ENCODE results near the gene ELMO1. TPM values are rescaled to one million over a fixed set of nuclear protein-coding genes. Genes with fewer than 3 reads are reported as not detected.

The ELMO1 gene, protein sequence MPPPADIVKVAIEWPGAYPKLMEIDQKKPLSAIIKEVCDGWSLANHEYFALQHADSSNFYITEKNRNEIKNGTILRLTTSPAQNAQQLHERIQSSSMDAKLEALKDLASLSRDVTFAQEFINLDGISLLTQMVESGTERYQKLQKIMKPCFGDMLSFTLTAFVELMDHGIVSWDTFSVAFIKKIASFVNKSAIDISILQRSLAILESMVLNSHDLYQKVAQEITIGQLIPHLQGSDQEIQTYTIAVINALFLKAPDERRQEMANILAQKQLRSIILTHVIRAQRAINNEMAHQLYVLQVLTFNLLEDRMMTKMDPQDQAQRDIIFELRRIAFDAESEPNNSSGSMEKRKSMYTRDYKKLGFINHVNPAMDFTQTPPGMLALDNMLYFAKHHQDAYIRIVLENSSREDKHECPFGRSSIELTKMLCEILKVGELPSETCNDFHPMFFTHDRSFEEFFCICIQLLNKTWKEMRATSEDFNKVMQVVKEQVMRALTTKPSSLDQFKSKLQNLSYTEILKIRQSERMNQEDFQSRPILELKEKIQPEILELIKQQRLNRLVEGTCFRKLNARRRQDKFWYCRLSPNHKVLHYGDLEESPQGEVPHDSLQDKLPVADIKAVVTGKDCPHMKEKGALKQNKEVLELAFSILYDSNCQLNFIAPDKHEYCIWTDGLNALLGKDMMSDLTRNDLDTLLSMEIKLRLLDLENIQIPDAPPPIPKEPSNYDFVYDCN
- total RNA-seq = 0.69 and 1.2 TPM in 2 replicates

DNA sequence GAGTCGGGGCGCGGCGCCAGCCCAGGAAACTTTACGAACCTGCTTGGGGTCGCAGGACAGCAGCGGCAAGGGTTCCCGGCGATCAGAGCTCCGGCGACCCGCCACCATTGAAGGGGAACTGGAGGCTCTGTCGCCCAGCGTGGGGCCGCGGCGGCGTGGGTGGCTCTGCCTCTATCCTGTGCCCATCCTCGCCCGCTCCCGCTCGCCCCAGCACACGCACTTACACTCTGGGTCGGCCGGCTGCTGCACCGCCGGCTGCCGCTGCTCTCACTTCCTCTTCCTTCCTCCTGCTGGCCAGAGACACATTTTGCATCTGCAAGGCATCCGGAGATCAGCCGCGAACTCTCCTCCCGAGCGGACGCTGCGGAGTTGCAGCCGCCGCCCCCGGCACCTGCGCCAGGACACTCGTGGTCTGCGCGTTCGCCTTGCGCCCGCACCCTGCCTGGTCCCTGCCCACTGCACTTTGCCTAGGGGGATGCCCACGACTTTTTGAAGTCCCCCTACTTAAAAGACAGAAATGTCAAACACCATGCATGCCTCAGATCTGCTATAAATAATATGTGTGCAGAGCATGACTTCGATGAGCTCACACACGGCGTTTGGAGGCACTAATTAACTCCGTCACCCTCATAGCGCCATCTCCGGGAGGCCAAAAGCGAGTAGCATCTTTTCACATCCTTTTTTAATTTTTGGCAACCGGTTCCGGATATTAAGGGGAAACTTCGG is at the start of gene ELMO1:
Gene ELMO1 (minus strand): TSS at position 229 of the 726 bp plus-strand sequence. CDS start 106,174 bp downstream, outside the sequence.
- H3K4me3 ChIP-seq (ENCODE audit: low read depth, low read length) = peak within 1 kb of the TSS; percentile 52
- no peak for DNase-seq (ENCODE audit: low read depth)
- TF ChIP-seq, protein P1, sequence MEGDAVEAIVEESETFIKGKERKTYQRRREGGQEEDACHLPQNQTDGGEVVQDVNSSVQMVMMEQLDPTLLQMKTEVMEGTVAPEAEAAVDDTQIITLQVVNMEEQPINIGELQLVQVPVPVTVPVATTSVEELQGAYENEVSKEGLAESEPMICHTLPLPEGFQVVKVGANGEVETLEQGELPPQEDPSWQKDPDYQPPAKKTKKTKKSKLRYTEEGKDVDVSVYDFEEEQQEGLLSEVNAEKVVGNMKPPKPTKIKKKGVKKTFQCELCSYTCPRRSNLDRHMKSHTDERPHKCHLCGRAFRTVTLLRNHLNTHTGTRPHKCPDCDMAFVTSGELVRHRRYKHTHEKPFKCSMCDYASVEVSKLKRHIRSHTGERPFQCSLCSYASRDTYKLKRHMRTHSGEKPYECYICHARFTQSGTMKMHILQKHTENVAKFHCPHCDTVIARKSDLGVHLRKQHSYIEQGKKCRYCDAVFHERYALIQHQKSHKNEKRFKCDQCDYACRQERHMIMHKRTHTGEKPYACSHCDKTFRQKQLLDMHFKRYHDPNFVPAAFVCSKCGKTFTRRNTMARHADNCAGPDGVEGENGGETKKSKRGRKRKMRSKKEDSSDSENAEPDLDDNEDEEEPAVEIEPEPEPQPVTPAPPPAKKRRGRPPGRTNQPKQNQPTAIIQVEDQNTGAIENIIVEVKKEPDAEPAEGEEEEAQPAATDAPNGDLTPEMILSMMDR (conservative IDR thresholded peaks at IDR 0.05; ENCODE audit: low read depth, low read length) = peak; percentile 41

DNA sequence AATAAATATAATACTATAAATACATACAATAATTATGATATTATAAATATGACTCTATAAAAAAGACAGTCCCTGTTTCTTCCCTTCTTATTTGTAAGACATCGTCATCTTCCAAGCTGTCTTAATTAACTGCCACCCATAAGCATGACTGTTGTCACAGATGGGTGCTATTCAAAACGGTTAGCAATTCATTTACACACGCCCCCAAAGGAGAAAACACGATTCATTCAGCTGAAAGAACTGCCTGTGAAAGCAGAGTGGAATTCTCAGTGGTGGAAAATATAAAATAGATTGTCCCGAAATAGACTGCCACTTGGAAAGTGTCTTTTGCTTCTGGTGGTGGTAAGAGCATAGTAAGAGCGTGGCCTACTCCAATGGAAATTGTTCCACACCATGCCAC is 48.9 kb upstream of the ELMO1 start:
- DNase-seq (ENCODE audit: low read depth) = no peak
- H3K4me3 ChIP-seq (ENCODE audit: low read depth, low read length) = no peak overlapping the region
- TF ChIP-seq, protein P1 (conservative IDR thresholded peaks at IDR 0.05; ENCODE audit: low read depth, low read length) = no peak

DNA sequence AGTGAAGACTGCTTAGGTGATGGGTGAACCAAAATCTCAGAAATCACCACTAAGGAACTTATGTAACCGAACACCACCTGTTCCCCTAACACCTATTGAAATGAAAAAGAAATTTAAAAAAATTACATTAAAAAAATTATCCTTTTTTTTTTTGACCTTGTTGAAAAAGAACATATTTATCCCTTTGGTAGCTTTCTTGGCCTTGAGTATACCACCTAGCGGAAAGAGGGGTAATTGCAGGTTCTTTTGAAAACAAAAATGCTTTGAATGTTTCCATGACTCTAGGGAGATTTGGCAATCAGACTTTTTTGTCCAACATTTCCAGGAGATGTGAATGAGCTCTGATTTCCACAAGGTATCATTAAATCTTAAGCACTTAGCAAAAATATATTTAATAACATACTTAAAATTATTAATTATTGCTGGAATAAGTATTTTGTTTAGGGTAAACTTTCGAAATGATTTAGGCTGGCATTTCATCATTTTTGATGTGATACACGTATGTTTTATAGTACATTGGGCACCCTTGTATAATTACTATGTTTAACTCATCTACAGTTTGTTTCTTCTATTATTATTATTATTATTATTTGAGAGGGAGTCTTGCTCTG is 47.0 kb upstream of the ELMO1 start:
- H3K4me3 ChIP-seq (ENCODE audit: low read depth, low read length) = no peak overlapping the region
- TF ChIP-seq, protein P1 (conservative IDR thresholded peaks at IDR 0.05; ENCODE audit: low read depth, low read length) = peak; percentile 74
- DNase-seq (ENCODE audit: low read depth) = no peak

DNA sequence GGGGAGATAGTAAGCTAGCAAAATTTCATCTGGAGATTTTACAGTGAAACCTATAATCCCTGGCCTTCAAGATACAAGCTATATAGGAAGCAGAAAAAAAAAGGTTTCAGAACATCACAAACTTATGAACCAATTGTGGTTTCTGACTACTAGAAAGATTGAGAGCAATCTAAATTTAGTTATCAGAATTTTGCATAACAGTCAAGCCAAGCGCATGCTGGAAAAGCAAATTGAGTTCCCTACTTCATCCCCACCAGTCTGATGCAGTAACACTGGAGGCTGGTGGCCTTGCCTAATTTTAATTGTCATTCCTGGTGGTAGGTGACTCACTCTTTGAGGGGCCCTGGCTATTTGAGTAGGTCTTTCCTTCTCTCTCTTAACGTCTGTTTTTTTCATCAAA is 46.3 kb upstream of the ELMO1 start:
- TF ChIP-seq, protein P1 (conservative IDR thresholded peaks at IDR 0.05; ENCODE audit: low read depth, low read length) = no peak
- no peak for DNase-seq (ENCODE audit: low read depth)
- H3K4me3 ChIP-seq (ENCODE audit: low read depth, low read length) = no peak overlapping the region

DNA sequence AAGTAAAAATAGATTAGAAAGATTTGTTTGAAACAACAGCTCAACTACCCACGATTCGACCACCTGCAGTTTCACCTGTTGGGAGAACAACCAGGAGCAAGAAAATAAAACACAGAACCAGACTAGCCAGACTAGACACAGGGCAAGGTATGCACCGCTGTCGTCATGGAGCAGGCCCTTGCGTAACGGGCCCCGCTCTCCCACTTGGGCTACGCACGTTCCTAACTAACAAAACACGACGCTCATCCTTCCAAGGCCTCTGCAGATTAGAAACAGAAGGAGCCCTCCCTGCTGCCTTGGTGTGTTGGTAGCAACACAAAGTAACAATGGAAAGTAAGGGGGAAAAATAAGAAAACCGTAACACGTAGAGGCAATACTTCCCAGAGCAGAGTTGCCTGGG is 45.1 kb upstream of the ELMO1 start:
- DNase-seq (ENCODE audit: low read depth) = no peak
- no peak overlapping the region for H3K4me3 ChIP-seq (ENCODE audit: low read depth, low read length)
- TF ChIP-seq, protein P1 (conservative IDR thresholded peaks at IDR 0.05; ENCODE audit: low read depth, low read length) = no peak

DNA sequence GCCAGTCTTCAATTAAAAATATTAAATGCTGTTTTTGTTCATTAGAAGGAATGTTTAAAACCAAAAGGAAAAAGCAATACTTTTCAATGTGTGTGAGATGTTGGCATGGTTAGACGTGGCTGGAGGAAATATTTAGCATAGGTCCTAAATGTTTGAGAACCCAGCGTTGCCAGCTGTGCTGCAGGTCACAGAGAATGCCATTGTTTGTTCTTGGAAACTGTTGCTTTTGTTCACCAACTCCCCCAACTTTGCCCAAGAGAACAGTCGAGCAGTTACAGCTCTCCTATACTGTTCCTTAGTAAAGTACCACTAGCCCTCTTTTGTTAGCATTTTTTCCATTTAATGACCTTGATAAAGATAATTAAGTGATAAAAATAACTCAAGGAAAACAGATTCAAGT is 44.5 kb upstream of the ELMO1 start:
- TF ChIP-seq, protein P1 (conservative IDR thresholded peaks at IDR 0.05; ENCODE audit: low read depth, low read length) = no peak
- H3K4me3 ChIP-seq (ENCODE audit: low read depth, low read length) = no peak overlapping the region
- no peak for DNase-seq (ENCODE audit: low read depth)

All from epithelial cell of proximal tubule (primary cell).